ENCODE results near the gene CARD10. TPM values are rescaled to one million over a fixed set of nuclear protein-coding genes. Genes with fewer than 3 reads are reported as not detected.

The CARD10 gene
- total and polyA plus RNA-seq, 2 of the 13 experiments (the other 11 are each of a cell fraction or from before 2014, with no cell fraction given), result 35.2 to 55.8 TPM

GRCh38 chr22:37545703-37546436 lies 26.7 kb upstream of the CARD10 start (continued):
- TF ChIP-seq ASH2L (IDR thresholded peaks at IDR 0.05; ENCODE audit: insufficient read length, low read depth, low read length), result peak; percentile 89
- TF ChIP-seq ZBTB46 (CRISPR knock-in tag; IDR thresholded peaks at IDR 0.05; ENCODE audit: borderline replicate concordance), result peak; percentile 99
- no peak; the same call in 1 of the 2 replicates for TF ChIP-seq IRX3 (CRISPR knock-in tag; IDR thresholded peaks at IDR 0.05; ENCODE audit: borderline replicate concordance, low read depth)
- 0 out of 2 replicates have a peak, but pooled peaks have one; percentile 31 for TF ChIP-seq SNAPC4 (CRISPR knock-in tag; IDR thresholded peaks at IDR 0.05)
- peak; percentile 91 for TF ChIP-seq NFIC (IDR thresholded peaks at IDR 0.05; ENCODE audit: low read length)
- no peak for TF ChIP-seq CENPX (CRISPR knock-in tag; IDR thresholded peaks at IDR 0.05)
- peak; percentile 44 for TF ChIP-seq BRD4 (CRISPR knock-in tag; IDR thresholded peaks at IDR 0.05)
- TF ChIP-seq ZNF660 (CRISPR knock-in tag; IDR thresholded peaks at IDR 0.05; ENCODE audit: borderline replicate concordance, low read depth), result no peak
- no peak for TF ChIP-seq NCOA5 (CRISPR knock-in tag; IDR thresholded peaks at IDR 0.05)
- TF ChIP-seq GMEB1 (CRISPR knock-in tag; IDR thresholded peaks at IDR 0.05; ENCODE audit: borderline replicate concordance), result peak; percentile 68; the same call in 1 of the 2 replicates
- no peak for TF ChIP-seq CSRNP2 (CRISPR knock-in tag; conservative IDR thresholded peaks at IDR 0.05; ENCODE audit: low read depth)
- TF ChIP-seq XRCC5 (optimal IDR thresholded peaks at IDR 0.05; ENCODE audit: low read length), result no peak
- TF ChIP-seq RBAK (CRISPR knock-in tag; IDR thresholded peaks at IDR 0.05), result no peak
- 0 out of 2 replicates have a peak, but pooled peaks have one; percentile 64 for TF ChIP-seq ZNF296 (CRISPR knock-in tag; conservative IDR thresholded peaks at IDR 0.05)
- TF ChIP-seq ZNF232 (CRISPR knock-in tag; IDR thresholded peaks at IDR 0.05; ENCODE audit: borderline replicate concordance), result peak; percentile 59; the same call in 1 of the 2 replicates

Measured in HepG2 (cell line).